GM12878 (cell line): Measurements from ENCODE around the gene SNAPC3. TPM values are rescaled to one million over a fixed set of nuclear protein-coding genes. Genes with fewer than 3 reads are reported as not detected.
A peak's percentile ranks its signal among the peaks of the same experiment; 100 is the strongest.

ENCODE experiments used
- ATAC-seq: fragments of 200-7000 bp; cut with Tn5 transposase; 3 replicates; pipeline ENCODE4 v1.9.1; 2020; ENCODE audit warnings: mild to moderate bottlenecking, moderate library complexity
- BruUV-seq: library from RNA; stranded (reverse); fragments of 400-500 nt; replicated peaks from 2 replicates; lab custom pipeline; 2021; lab: Mats Ljungman, UMichigan
- CTCF ChIA-PET: fragments of 300-600 bp; sonication (Branson Sonifier 250); formaldehyde crosslinking; extraction: SDS; loops from one replicate; lab custom pipeline; 2021; ENCODE audit warnings: inconsistent platforms; lab: Yijun Ruan, JAX
- POLR2A ChIA-PET: fragments of 350-600 bp; formaldehyde crosslinking; extraction: SDS; loops from one replicate; lab custom pipeline; 2021; ENCODE audit warnings: inconsistent platforms; lab: Charles Lee
- RAD21 ChIA-PET: fragments of 300-600 bp; sonication (Branson Sonifier 250); formaldehyde crosslinking; loops from one replicate; lab custom pipeline; 2023; ENCODE audit warnings: antibody characterized with exemption; ENCODE audit not compliant: unreplicated experiment; lab: Charles Lee
- SMC1A ChIA-PET: fragments of 300-600 bp; sonication (Branson Sonifier 250); formaldehyde crosslinking; loops from one replicate; lab custom pipeline; 2023; ENCODE audit not compliant: unreplicated experiment, uncharacterized antibody; lab: Charles Lee
- DNase-seq: peaks from one replicate; pipeline ENCODE4 v3.0.0-alpha.2; 2011; ENCODE audit warnings: low read depth, low spot score
- FAIRE-seq: peaks from 3 replicates; lab custom pipeline; 2011; peaks lifted over from hg19 to GRCh38; lab: Jason Lieb, UNC
- H2AFZ ChIP-seq: 2 replicates; pipeline ENCODE4 v1.6.0; 2011; ENCODE audit warnings: low read depth, low read length, control low read depth; ENCODE audit not compliant: control insufficient read depth
- H3K27ac ChIP-seq: 2 replicates; pipeline ENCODE4 v1.5.1; 2011; ENCODE audit warnings: control low read depth; ENCODE audit not compliant: control insufficient read depth, insufficient read depth
- H3K27me3 ChIP-seq, 2 experiments: replicated peaks in 1 of 2; 2 replicates each; pipeline versions ENCODE4 v1.6.0 to v1.6.1; 2011; ENCODE audit warnings: low read length in 1 of 2; ENCODE audit not compliant: control insufficient read depth in 2 of 2, insufficient read depth in 2 of 2
- H3K36me3 ChIP-seq, 2 experiments: 2 replicates each; pipeline ENCODE4 v1.5.1; 2011; ENCODE audit warnings: low read length in 1 of 2; ENCODE audit not compliant: control insufficient read depth in 2 of 2, insufficient read depth in 2 of 2
- H3K4me1 ChIP-seq: 2 replicates; pipeline ENCODE4 v1.6.1; 2011; ENCODE audit warnings: mild to moderate bottlenecking, low read length, moderate library complexity, mixed read lengths; ENCODE audit not compliant: control insufficient read depth, insufficient read depth
- H3K4me2 ChIP-seq: 2 replicates; pipeline ENCODE4 v1.6.0; 2011; ENCODE audit warnings: control low read depth; ENCODE audit not compliant: control insufficient read depth, insufficient read depth
- H3K4me3 ChIP-seq: fragments of 200-600 bp; sonication (generic); 2 replicates; pipeline ENCODE4 v1.5.1; 2016
- H3K79me2 ChIP-seq: 2 replicates; pipeline ENCODE4 v1.6.0; 2011; ENCODE audit warnings: low read length; ENCODE audit not compliant: control insufficient read depth, insufficient read depth
- H3K9ac ChIP-seq: 2 replicates; pipeline ENCODE4 v1.8.0; 2011; ENCODE audit warnings: low read length, control low read depth, mixed read lengths; ENCODE audit not compliant: control insufficient read depth, insufficient read depth
- H3K9me3 ChIP-seq: replicated peaks from 3 replicates; pipeline ENCODE4 v1.5.1; 2011; ENCODE audit warnings: mild to moderate bottlenecking, low read length; ENCODE audit not compliant: control insufficient read depth, insufficient read depth
- H4K20me1 ChIP-seq: 2 replicates; pipeline ENCODE4 v1.6.0; 2011; ENCODE audit not compliant: control insufficient read depth, insufficient read depth
- CEBPB ChIP-seq, 2 experiments: fragments of 150-350 bp in 1 of 2; IDR thresholded peaks; 2 replicates each; pipeline ENCODE4 v1.6.1; 2012 to 2014; ENCODE audit warnings: low read depth in 2 of 2, low read length in 2 of 2, borderline replicate concordance in 1 of 2, inconsistent platforms in 1 of 2
- EP300 ChIP-seq, 2 experiments: fragments of 150-350 bp in 1 of 2; IDR thresholded peaks; 2 replicates each; pipeline ENCODE4 v1.6.1; 2011 to 2012; ENCODE audit warnings: low read depth in 2 of 2, low read length in 2 of 2, borderline replicate concordance in 1 of 2, improper control_type of control experiment in 1 of 2, inconsistent platforms in 1 of 2; ENCODE audit not compliant: control insufficient read depth in 1 of 2
- IKZF1 ChIP-seq: fragments of 450-650 bp; conservative IDR thresholded peaks from 2 replicates; pipeline ENCODE4 v1.6.1; 2017; ENCODE audit warnings: antibody characterized with exemption, mild to moderate bottlenecking
- IRF4 ChIP-seq: IDR thresholded peaks from 2 replicates; pipeline ENCODE4 v1.6.1; 2011; ENCODE audit warnings: low read depth, low read length
- JUNB ChIP-seq: IDR thresholded peaks from 2 replicates; pipeline ENCODE4 v1.6.1; 2016; ENCODE audit warnings: antibody characterized with exemption, mild to moderate bottlenecking
- MXI1 ChIP-seq: fragments of 150-350 bp; IDR thresholded peaks from 2 replicates; pipeline ENCODE4 v1.6.1; 2011; ENCODE audit warnings: low read depth, mild to moderate bottlenecking, inconsistent platforms, low read length, improper control_type of control experiment
- NFIC ChIP-seq: IDR thresholded peaks from 2 replicates; pipeline ENCODE4 v1.6.1; 2012; ENCODE audit warnings: low read depth, mild to moderate bottlenecking, inconsistent platforms, low read length, moderate library complexity
- NR2C2 ChIP-seq: IDR thresholded peaks from 2 replicates; pipeline ENCODE4 v1.6.1; 2011; ENCODE audit warnings: borderline replicate concordance, low read depth; ENCODE audit not compliant: control insufficient read depth, insufficient read length
- NRF1 ChIP-seq: conservative IDR thresholded peaks from 2 replicates; pipeline ENCODE4 v1.6.1; 2011; ENCODE audit warnings: mild to moderate bottlenecking, low read depth, low read length, improper control_type of control experiment
- PAX5 ChIP-seq: IDR thresholded peaks from 2 replicates; pipeline ENCODE4 v1.6.1; 2011; ENCODE audit warnings: low read depth, low read length, borderline replicate concordance
- RAD21 ChIP-seq: IDR thresholded peaks from 2 replicates; pipeline ENCODE4 v1.6.1; 2011; ENCODE audit warnings: mild to moderate bottlenecking, low read depth, low read length, moderate library complexity; ENCODE audit not compliant: insufficient read depth
- RUNX3 ChIP-seq: IDR thresholded peaks from 2 replicates; pipeline ENCODE4 v1.6.1; 2012; ENCODE audit warnings: low read length, inconsistent platforms
- SMAD1 ChIP-seq: fragments of 450-650 bp; IDR thresholded peaks from 2 replicates; pipeline ENCODE4 v1.6.1; 2018; ENCODE audit warnings: mild to moderate bottlenecking, low read depth; ENCODE audit not compliant: partially characterized antibody
- SMC3 ChIP-seq: IDR thresholded peaks from 2 replicates; pipeline ENCODE4 v1.6.1; 2011; ENCODE audit warnings: low read length, improper control_type of control experiment, borderline replicate concordance
- SPI1 ChIP-seq: IDR thresholded peaks from 2 replicates; pipeline ENCODE4 v1.6.1; 2011; ENCODE audit warnings: low read depth, mild to moderate bottlenecking, low read length, moderate library complexity, borderline replicate concordance; ENCODE audit not compliant: insufficient read depth
- TCF3 ChIP-seq: IDR thresholded peaks from 2 replicates; pipeline ENCODE4 v1.6.1; 2012; ENCODE audit warnings: low read depth, mild to moderate bottlenecking, low read length, borderline replicate concordance; ENCODE audit not compliant: insufficient read depth
- TCF7 ChIP-seq: IDR thresholded peaks from 2 replicates; pipeline ENCODE4 v1.6.1; 2014; ENCODE audit warnings: antibody characterized with exemption, borderline replicate concordance
- YY1 ChIP-seq: IDR thresholded peaks from 2 replicates; pipeline ENCODE4 v1.6.1; 2011; ENCODE audit warnings: low read depth, mild to moderate bottlenecking, low read length
- ZNF384 ChIP-seq: IDR thresholded peaks from 2 replicates; pipeline ENCODE4 v1.6.1; 2012; ENCODE audit warnings: low read depth, mild to moderate bottlenecking, low read length, improper control_type of control experiment, borderline replicate concordance
- WGBS: methylation state at CpG from one replicate; pipeline ENCODE4 v1.1.6; 2016; ENCODE audit warnings: low lambda C conversion rate; ENCODE audit not compliant: insufficient replicate concordance, insufficient coverage; ENCODE audit errors: missing lambda C conversion rate; 5-methylcytosine and 5-hydroxymethylcytosine counted together
- in situ Hi-C: fragments of 300-500 bp; cut with MboI; formaldehyde crosslinking; loops from 9 replicates; pipeline ENCODE4 v1.14.3; 2018; ENCODE audit warnings: mixed read lengths
- intact Hi-C: fragments of 100-400 bp; cut with micrococcal nuclease; formaldehyde crosslinking; loops from one replicate; pipeline ENCODE4 v1.14.2; 2022; ENCODE audit not compliant: unreplicated experiment
- polyA plus RNA-seq, 11 experiments: library from polyadenylated mRNA; depleted of rRNA in 4 of 11; unstranded in 6 of 11; stranded (reverse) in 5 of 11; fragments of >200 nt; fragmentation: Nextera tagmentation in 4 of 11; fragmentation: Illumina TruSeq in 1 of 11; extraction: Ambion mirVana in 4 of 11; extraction: Trizol in 1 of 11; gene quantifications; 1 replicate in 1 of 11; 2 replicates in 10 of 11; pipeline versions ENCODE4 v1.2.1 to v1.2.3, GENCODE V29; 2011 to 2016; ENCODE audit warnings: inconsistent platforms in 2 of 11, missing spikeins in 2 of 11, low read depth in 1 of 11
- total RNA-seq, 4 experiments: library from RNA; depleted of rRNA in 3 of 4; stranded (reverse); fragments of >200 nt in 3 of 4; fragmentation: Illumina TruSeq in 1 of 4; extraction: Trizol in 1 of 4; gene quantifications; 2 replicates each; pipeline versions ENCODE4 v1.2.1 to v1.2.3, GENCODE V29; 2013 to 2021
- TF ChIP-seq, protein P1 (sequence below): fragments of 450-650 bp; IDR thresholded peaks from 2 replicates; pipeline ENCODE4 v1.6.1; 2016; ENCODE audit warnings: mild to moderate bottlenecking
- TF ChIP-seq, protein P2 (sequence below): fragments of 450-650 bp; IDR thresholded peaks from 2 replicates; pipeline ENCODE4 v1.6.1; 2017; ENCODE audit warnings: low read depth, mild to moderate bottlenecking, moderate library complexity

The SNAPC3 gene
- total and polyA plus RNA-seq, 10 of the 15 experiments (the other 5 are each of a cell fraction or from before 2014, with no cell fraction given), result 5.7 to 47.4 (median 24.6) TPM

DNA sequence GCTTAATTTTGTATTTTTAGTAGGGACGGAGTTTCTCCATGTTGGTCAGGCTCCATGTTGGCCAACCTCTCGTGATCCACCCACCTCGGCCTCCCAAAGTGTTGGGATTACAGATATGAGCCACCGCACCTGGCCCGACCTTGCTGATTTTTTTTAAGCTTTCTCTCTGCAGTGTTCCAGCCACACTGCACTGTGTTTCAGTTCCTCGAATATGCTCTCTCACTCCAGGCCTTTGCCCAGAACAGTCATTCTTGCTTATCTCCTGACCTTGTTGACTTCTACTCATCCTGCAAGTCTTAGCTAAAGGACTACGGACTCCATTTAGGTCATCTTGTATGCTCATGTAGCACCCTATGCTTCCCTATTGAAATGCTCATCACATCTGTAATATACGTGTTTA, 3.3 kb downstream of the SNAPC3 start:
- peak; percentile 75 for FAIRE-seq
- CTCF ChIA-PET, result interaction anchor here (0.7 to 1.5 kb wide), 2 partner anchors 107 to 170 kb away, joined by 3 to 5 read pairs; no protein-coding TSS in a partner anchor
- RAD21 ChIA-PET, result interaction anchor here (1.0 to 2.1 kb wide), 9 partner anchors 19 to 214 kb away, joined by 3 to 10 read pairs (median 4); partner anchors contain the start of gene CCDC171
- Histone ChIP-seq H3K27ac (peak overlapping the region; percentile 35; the same call in 1 of the 2 replicates), H3K4me1 (peaks cover 8% of the 10 kb centered on the region; the same call in 1 of the 2 replicates), H3K4me3 (peak overlapping the region; percentile 58; the same call in 1 of the 2 replicates), H3K9me3 (no peaks in the 10 kb centered on the region), H3K4me2 (peak overlapping the region; percentile 69), H3K36me3 (peaks cover 1 to 7% of the 10 kb centered on the region in 2 experiments; a peak in 1 of 4 replicates), H3K27me3 (no peaks in the 10 kb centered on the region), H2AFZ (no peak overlapping the region), H3K9ac (no peak overlapping the region), H4K20me1 (no peaks in the 10 kb centered on the region), H3K79me2 (peaks cover 52% of the 10 kb centered on the region)
- POLR2A ChIA-PET, result interaction anchor here (0.8 to 1.1 kb wide), 2 partner anchors 107 to 121 kb away, joined by 3 read pairs; no protein-coding TSS in a partner anchor
- in situ Hi-C loops, result no loop called here
- SMC1A ChIA-PET, result interaction anchor here (0.7 to 3.6 kb wide), 12 partner anchors 15 to 128 kb away, joined by 3 to 12 read pairs (median 3); no protein-coding TSS in a partner anchor
- intact Hi-C loops, result no loop called here
- peak; percentile 73 for DNase-seq
- BruUV-seq, result no TSS peak
- 26% methylated on average over 8 of the region's 8 CpGs for WGBS
- peak; percentile 49 for ATAC-seq
- TF ChIP-seq TCF3 (0 out of 2 replicates have a peak, but pooled peaks have one; percentile 16), MXI1 (peak; percentile 39; the same call in 1 of the 2 replicates), ZNF384 (peak; percentile 67; the same call in 1 of the 2 replicates), NR2C2 (no peak), SMAD1 (no peak), IRF4 (peak; percentile 77), NFIC (peak; percentile 17; the same call in 1 of the 2 replicates), NRF1 (no peak), TCF7 (no peak), JUNB (peak; percentile 42; the same call in 1 of the 2 replicates), YY1 (no peak), IKZF1 (peak; percentile 62), RUNX3 (peak; percentile 54), EP300 (IDR thresholded peaks at IDR 0.05; ENCODE audit: borderline replicate concordance in 1 of 2, control insufficient read depth in 1 of 2, low read depth in 2 of 2, low read length in 2 of 2) (0 out of 4 replicates have a peak, but pooled peaks of 1 of the 2 experiments have one; percentile 33), SMC3 (0 out of 2 replicates have a peak, but pooled peaks have one; percentile 14), SPI1 (peak; percentile 84; the same call in 1 of the 2 replicates), PAX5 (peak; percentile 49; the same call in 1 of the 2 replicates), RAD21 (no peak), CEBPB (IDR thresholded peaks at IDR 0.05; ENCODE audit: borderline replicate concordance in 1 of 2, low read depth in 2 of 2, low read length in 2 of 2) (no peak)
- TF ChIP-seq, protein P1, sequence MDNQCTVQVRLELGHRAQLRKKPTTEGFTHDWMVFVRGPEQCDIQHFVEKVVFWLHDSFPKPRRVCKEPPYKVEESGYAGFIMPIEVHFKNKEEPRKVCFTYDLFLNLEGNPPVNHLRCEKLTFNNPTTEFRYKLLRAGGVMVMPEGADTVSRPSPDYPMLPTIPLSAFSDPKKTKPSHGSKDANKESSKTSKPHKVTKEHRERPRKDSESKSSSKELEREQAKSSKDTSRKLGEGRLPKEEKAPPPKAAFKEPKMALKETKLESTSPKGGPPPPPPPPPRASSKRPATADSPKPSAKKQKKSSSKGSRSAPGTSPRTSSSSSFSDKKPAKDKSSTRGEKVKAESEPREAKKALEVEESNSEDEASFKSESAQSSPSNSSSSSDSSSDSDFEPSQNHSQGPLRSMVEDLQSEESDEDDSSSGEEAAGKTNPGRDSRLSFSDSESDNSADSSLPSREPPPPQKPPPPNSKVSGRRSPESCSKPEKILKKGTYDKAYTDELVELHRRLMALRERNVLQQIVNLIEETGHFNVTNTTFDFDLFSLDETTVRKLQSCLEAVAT, result peak; percentile 32; the same call in 1 of the 2 replicates
- TF ChIP-seq, protein P2, sequence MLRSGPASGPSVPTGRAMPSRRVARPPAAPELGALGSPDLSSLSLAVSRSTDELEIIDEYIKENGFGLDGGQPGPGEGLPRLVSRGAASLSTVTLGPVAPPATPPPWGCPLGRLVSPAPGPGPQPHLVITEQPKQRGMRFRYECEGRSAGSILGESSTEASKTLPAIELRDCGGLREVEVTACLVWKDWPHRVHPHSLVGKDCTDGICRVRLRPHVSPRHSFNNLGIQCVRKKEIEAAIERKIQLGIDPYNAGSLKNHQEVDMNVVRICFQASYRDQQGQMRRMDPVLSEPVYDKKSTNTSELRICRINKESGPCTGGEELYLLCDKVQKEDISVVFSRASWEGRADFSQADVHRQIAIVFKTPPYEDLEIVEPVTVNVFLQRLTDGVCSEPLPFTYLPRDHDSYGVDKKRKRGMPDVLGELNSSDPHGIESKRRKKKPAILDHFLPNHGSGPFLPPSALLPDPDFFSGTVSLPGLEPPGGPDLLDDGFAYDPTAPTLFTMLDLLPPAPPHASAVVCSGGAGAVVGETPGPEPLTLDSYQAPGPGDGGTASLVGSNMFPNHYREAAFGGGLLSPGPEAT, result peak; percentile 51; the same call in 1 of the 2 replicates
